Endothelial cell of umbilical vein (primary cell): ENCODE data around the gene AK4. TPM values are rescaled to one million over a fixed set of nuclear protein-coding genes. Genes with fewer than 3 reads are reported as not detected.
"Not testable (repeated sequence)": the region's sequence is repeated elsewhere in the genome, so short reads cannot be mapped to it uniquely, and the experiment has no call there.

Experiments used
- BruUV-seq: library from RNA; stranded (reverse); fragments of 400-500 nt; replicated peaks from 2 replicates; lab custom pipeline; 2021; lab: Mats Ljungman, UMichigan
- CTCF ChIA-PET: fragments of 300-600, 350-600 bp; sonication (Branson Sonifier 250); formaldehyde crosslinking; loops from one replicate; lab custom pipeline; 2021; ENCODE audit warnings: antibody characterized with exemption, inconsistent platforms; lab: Charles Lee
- POLR2A ChIA-PET: fragments of 300-600, 350-600 bp; sonication (Branson Sonifier 250); formaldehyde crosslinking; loops from one replicate; lab custom pipeline; 2021; ENCODE audit warnings: antibody characterized with exemption, inconsistent platforms; lab: Charles Lee
- DNase-seq: peaks from one replicate; pipeline ENCODE4 v3.0.0-alpha.2; 2011; ENCODE audit warnings: low read depth, low spot score
- FAIRE-seq: peaks from 2 replicates; lab custom pipeline; 2011; peaks lifted over from hg19 to GRCh38; lab: Jason Lieb, UNC
- H2AFZ ChIP-seq: 2 replicates; pipeline ENCODE4 v1.6.0; 2012; ENCODE audit warnings: low read depth, low read length, control low read depth, inconsistent platforms
- H3K27ac ChIP-seq: 2 replicates; pipeline ENCODE4 v1.5.1; 2011; ENCODE audit warnings: low read depth, mild to moderate bottlenecking, control low read depth, low read length, moderate library complexity; ENCODE audit not compliant: insufficient read depth
- H3K27me3 ChIP-seq, 2 experiments: 2 replicates each; pipeline versions ENCODE4 v1.6.0 to v1.6.1; 2011; ENCODE audit warnings: low read length in 2 of 2, mixed read lengths in 1 of 2; ENCODE audit not compliant: control insufficient read depth in 2 of 2, insufficient read depth in 2 of 2
- H3K36me3 ChIP-seq, 2 experiments: 2 replicates in 1 of 2; 3 replicates in 1 of 2; pipeline ENCODE4 v1.5.1; 2011; ENCODE audit warnings: low read length in 2 of 2, mild to moderate bottlenecking in 1 of 2, moderate library complexity in 1 of 2; ENCODE audit not compliant: control insufficient read depth in 2 of 2, insufficient read depth in 2 of 2; ENCODE audit errors: extremely low read depth in 1 of 2
- H3K4me1 ChIP-seq: 3 replicates; pipeline ENCODE4 v1.5.1; 2011; ENCODE audit warnings: mild to moderate bottlenecking, low read length; ENCODE audit not compliant: control insufficient read depth, insufficient read depth; ENCODE audit errors: extremely low read depth
- H3K4me2 ChIP-seq: 2 replicates; pipeline ENCODE4 v1.6.1; 2011; ENCODE audit warnings: low read length, control low read depth, mixed read lengths; ENCODE audit not compliant: insufficient read depth
- H3K4me3 ChIP-seq, 3 experiments: fragments of 200-600 bp in 1 of 3; sonication (generic), shearing (Covaris generic) in 1 of 3; replicated peaks in 1 of 3; 2 replicates each; pipeline ENCODE4 v1.5.1; 2011 to 2016; ENCODE audit warnings: control low read depth in 3 of 3, low read length in 3 of 3, mild to moderate bottlenecking in 2 of 3, inconsistent platforms in 1 of 3, low read depth in 1 of 3, moderate library complexity in 1 of 3; ENCODE audit not compliant: insufficient read depth in 1 of 3
- H3K79me2 ChIP-seq: 2 replicates; pipeline ENCODE4 v1.6.0; 2012; ENCODE audit warnings: low read length, inconsistent platforms; ENCODE audit not compliant: control insufficient read depth, insufficient read depth
- H3K9ac ChIP-seq: replicated peaks from 2 replicates; pipeline ENCODE3; 2011; ENCODE audit warnings: low read length, control low read depth; ENCODE audit not compliant: insufficient read depth; ENCODE audit errors: extremely low read depth
- H3K9me1 ChIP-seq: replicated peaks from 3 replicates; pipeline ENCODE4 v1.6.0; 2011; ENCODE audit warnings: mild to moderate bottlenecking, low read length; ENCODE audit not compliant: control insufficient read depth, insufficient read depth; ENCODE audit errors: extremely low read depth
- H3K9me3 ChIP-seq: replicated peaks from 2 replicates; pipeline ENCODE4 v1.5.1; 2012; ENCODE audit warnings: low read length, inconsistent platforms; ENCODE audit not compliant: control insufficient read depth, insufficient read depth
- H4K20me1 ChIP-seq: replicated peaks from 2 replicates; pipeline ENCODE3; 2011; ENCODE audit warnings: mild to moderate bottlenecking, low read length; ENCODE audit not compliant: control insufficient read depth, insufficient read depth; ENCODE audit errors: extremely low read depth
- GATA2 ChIP-seq: IDR thresholded peaks from 2 replicates; pipeline ENCODE4 v1.7.0; 2011; ENCODE audit warnings: low read depth, mild to moderate bottlenecking, moderate library complexity, mixed read lengths, low read length; ENCODE audit not compliant: insufficient read length, insufficient read depth
- JUN ChIP-seq: IDR thresholded peaks from 2 replicates; pipeline ENCODE4 v1.6.1; 2011; ENCODE audit warnings: borderline replicate concordance, low read depth; ENCODE audit not compliant: insufficient read length, insufficient read depth
- MYC ChIP-seq: IDR thresholded peaks from one replicate; pipeline ENCODE4 v1.6.1; 2011; ENCODE audit warnings: mild to moderate bottlenecking, low read depth, low read length
- POLR2A ChIP-seq: IDR thresholded peaks from 2 replicates; pipeline ENCODE4 v1.6.1; 2012; ENCODE audit warnings: low read depth, mild to moderate bottlenecking, control low read depth, low read length
- dilution Hi-C: fragments of 300-500 bp; cut with MboI; formaldehyde crosslinking; loops from one replicate; pipeline ENCODE4 v1.15.0; 2019; ENCODE audit warnings: low sequenced_read_pairs; ENCODE audit not compliant: extremely low pct_ligation_motif_present
- intact Hi-C: fragments of 100-400 bp; cut with micrococcal nuclease; formaldehyde crosslinking; loops from one replicate; pipeline ENCODE4 v1.10.0; 2022
- polyA plus RNA-seq, 4 experiments: library from polyadenylated mRNA; depleted of rRNA in 3 of 4; stranded (reverse) in 3 of 4; unstranded in 1 of 4; fragments of >200 nt; gene quantifications; 2 replicates each; pipeline versions ENCODE4 v1.2.1 to v1.2.3, GENCODE V29; 2011 to 2012; ENCODE audit warnings: missing spikeins in 1 of 4
- total RNA-seq: library from RNA; stranded (reverse); gene quantifications from 2 replicates; pipeline ENCODE4 v1.2.3, GENCODE V29; 2021
- TF ChIP-seq, protein P1 (sequence below), 2 donors: IDR thresholded peaks; 1 replicate in 1 of 2; 2 replicates in 1 of 2; pipeline ENCODE4 v1.5.1; 2011; ENCODE audit warnings: low read length in 2 of 2, mild to moderate bottlenecking in 2 of 2, moderate library complexity in 2 of 2, control low read depth in 1 of 2, inconsistent platforms in 1 of 2, low read depth in 1 of 2; ENCODE audit not compliant: insufficient read depth in 1 of 2; ENCODE audit errors: extremely low read depth in 1 of 2
- TF ChIP-seq, protein P2 (sequence below): IDR thresholded peaks from 2 replicates; pipeline ENCODE4 v1.6.1; 2011; ENCODE audit not compliant: insufficient read depth, insufficient read length

The AK4 gene
- total and polyA plus RNA-seq, 2 donors (not counting 3 experiments of a cell fraction or from before 2014, with no cell fraction given), result 2.2 to 5.6 TPM

DNA sequence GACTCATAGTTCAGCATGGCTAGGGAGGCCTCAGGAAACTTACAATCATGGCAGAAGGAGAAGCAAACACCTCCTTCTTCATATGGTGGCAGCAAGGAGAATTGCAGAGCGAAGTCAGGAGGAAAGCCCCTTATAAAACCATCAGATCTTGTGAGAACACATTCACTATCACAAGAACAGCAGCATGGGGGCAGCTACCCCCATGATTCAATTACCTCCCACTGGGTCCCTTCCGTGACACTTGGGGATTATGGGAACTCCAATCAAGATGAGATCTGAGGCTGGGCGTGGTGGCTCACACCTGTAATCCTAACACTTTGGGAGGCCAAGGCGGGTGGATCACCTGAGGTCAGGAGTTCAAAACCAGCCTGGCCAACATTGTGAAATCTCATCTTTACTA is 18.9 kb upstream of the AK4 start:
- H3K9ac ChIP-seq, POLR2A ChIA-PET, BruUV-seq, H3K27ac ChIP-seq, H3K4me2 ChIP-seq, H2AFZ ChIP-seq, H3K4me1 ChIP-seq, dilution Hi-C loops, H4K20me1 ChIP-seq, H3K4me3 ChIP-seq, H3K27me3 ChIP-seq, H3K79me2 ChIP-seq, DNase-seq, FAIRE-seq, H3K9me1 ChIP-seq, H3K36me3 ChIP-seq, H3K9me3 ChIP-seq, intact Hi-C loops: not testable (repeated sequence)
- CTCF ChIA-PET, result interaction anchor here (1.3 kb wide), 1 partner anchor 108 kb away, joined by 3 read pairs; no protein-coding TSS in a partner anchor

DNA sequence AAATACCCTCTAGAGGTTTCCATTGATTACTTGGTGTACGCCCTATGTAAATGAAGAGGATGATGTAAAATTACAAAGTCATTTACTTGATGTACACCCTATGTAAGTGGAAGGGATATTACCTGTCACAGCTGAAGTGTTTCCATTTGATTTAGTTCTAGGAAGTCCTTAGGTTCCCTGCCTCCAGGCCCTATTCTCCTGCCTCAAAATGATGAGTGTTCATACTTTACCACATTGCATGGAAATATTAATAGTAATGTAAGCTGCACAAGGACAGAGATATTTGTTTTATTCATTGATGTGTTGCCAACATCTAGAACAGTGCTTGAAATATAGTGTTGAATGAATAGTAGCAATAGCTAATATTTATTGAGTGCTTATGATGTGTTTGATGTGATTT is 9.5 kb upstream of the AK4 start:
- Histone ChIP-seq H3K27me3 (no peaks in the 10 kb centered on the region), H3K4me1 (no peaks in the 10 kb centered on the region), H3K4me3 (no peak overlapping the region), H4K20me1 (no peaks in the 10 kb centered on the region), H3K27ac (no peak overlapping the region), H3K9ac (no peak overlapping the region), H3K9me1 (no peaks in the 10 kb centered on the region), H2AFZ (no peak overlapping the region), H3K79me2 (no peaks in the 10 kb centered on the region), H3K36me3 (no peaks in the 10 kb centered on the region), H3K4me2 (no peak overlapping the region), H3K9me3 (no peaks in the 10 kb centered on the region)
- CTCF ChIA-PET, result no interaction called here
- no TSS peak for BruUV-seq
- intact Hi-C loops (no loop called here), dilution Hi-C loops (no loop called here)
- no peak for DNase-seq
- FAIRE-seq, result no peak
- POLR2A ChIA-PET, result no interaction called here
- TF ChIP-seq JUN (no peak), POLR2A (no peak), GATA2 (no peak), MYC (no peak)
- TF ChIP-seq, protein P1, sequence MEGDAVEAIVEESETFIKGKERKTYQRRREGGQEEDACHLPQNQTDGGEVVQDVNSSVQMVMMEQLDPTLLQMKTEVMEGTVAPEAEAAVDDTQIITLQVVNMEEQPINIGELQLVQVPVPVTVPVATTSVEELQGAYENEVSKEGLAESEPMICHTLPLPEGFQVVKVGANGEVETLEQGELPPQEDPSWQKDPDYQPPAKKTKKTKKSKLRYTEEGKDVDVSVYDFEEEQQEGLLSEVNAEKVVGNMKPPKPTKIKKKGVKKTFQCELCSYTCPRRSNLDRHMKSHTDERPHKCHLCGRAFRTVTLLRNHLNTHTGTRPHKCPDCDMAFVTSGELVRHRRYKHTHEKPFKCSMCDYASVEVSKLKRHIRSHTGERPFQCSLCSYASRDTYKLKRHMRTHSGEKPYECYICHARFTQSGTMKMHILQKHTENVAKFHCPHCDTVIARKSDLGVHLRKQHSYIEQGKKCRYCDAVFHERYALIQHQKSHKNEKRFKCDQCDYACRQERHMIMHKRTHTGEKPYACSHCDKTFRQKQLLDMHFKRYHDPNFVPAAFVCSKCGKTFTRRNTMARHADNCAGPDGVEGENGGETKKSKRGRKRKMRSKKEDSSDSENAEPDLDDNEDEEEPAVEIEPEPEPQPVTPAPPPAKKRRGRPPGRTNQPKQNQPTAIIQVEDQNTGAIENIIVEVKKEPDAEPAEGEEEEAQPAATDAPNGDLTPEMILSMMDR (IDR thresholded peaks at IDR 0.05; ENCODE audit: extremely low read depth in 1 of 2, insufficient read depth in 1 of 2, low read depth in 1 of 2, low read length in 2 of 2), result no peak
- TF ChIP-seq, protein P2, sequence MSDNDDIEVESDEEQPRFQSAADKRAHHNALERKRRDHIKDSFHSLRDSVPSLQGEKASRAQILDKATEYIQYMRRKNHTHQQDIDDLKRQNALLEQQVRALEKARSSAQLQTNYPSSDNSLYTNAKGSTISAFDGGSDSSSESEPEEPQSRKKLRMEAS, result no peak

DNA sequence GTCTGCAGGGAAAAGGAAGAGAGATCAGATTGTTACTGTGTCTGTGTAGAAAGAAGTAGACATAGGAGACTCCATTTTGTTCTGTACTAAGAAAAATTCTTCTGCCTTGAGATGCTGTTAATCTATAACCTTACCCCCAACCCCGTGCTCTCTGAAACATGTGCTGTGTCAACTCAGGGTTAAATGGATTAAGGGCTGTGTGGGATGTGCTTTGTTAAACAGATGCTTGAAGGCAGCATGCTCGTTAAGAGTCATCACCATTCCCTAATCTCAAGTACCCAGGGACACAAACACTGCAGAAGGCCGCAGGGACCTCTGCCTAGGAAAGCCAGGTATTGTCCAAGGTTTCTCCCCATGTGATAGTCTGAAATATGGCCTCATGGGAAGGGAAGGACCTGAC is 8.2 kb upstream of the AK4 start:
- H3K9ac ChIP-seq, H3K4me2 ChIP-seq, FAIRE-seq, DNase-seq, dilution Hi-C loops, H3K27ac ChIP-seq, H2AFZ ChIP-seq, H3K4me3 ChIP-seq, H3K4me1 ChIP-seq, CTCF ChIA-PET, H3K27me3 ChIP-seq, H4K20me1 ChIP-seq, H3K79me2 ChIP-seq, H3K9me1 ChIP-seq, intact Hi-C loops, POLR2A ChIA-PET, BruUV-seq, H3K36me3 ChIP-seq, H3K9me3 ChIP-seq: not testable (repeated sequence)
